ENCODE data around the gene SLC5A6.

SLC5A6 gene

DNA sequence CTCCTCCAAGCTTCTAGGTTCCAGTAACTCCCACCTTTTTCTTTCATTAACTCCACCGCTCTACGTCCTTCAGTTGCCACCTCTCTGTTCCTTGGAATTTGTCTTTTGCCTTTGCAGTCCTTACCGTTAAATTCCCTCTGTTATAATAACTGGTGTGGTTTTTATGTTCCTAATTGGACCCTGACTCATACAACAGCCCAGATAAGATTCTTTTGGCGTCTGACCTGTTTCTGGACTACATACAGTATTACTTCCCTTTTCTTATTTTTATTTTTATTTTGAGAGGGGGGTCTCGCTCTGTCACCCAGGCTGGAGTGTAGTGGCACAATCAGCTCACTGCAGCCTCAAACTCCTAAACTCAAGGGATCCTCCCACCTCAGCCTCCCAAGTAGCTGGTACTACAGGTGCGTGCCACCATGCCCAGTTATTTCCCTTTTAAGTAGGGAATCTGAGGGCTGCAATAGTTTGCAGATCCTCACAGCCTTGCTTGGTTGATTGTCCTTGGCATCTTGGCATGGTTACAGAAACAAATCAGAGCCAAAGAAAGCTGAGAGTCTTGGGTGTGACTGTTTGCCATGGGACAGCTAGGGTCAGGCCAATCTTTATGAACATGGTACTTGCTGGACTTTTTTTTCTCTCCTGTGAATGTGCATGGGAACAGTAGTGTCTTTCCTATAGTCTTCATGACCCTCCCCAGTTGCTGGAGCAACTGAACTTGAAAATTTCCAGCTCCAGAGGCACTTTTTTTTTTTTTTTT, 41.3 kb downstream of the SLC5A6 start:
- no peak for DNase-seq

DNA sequence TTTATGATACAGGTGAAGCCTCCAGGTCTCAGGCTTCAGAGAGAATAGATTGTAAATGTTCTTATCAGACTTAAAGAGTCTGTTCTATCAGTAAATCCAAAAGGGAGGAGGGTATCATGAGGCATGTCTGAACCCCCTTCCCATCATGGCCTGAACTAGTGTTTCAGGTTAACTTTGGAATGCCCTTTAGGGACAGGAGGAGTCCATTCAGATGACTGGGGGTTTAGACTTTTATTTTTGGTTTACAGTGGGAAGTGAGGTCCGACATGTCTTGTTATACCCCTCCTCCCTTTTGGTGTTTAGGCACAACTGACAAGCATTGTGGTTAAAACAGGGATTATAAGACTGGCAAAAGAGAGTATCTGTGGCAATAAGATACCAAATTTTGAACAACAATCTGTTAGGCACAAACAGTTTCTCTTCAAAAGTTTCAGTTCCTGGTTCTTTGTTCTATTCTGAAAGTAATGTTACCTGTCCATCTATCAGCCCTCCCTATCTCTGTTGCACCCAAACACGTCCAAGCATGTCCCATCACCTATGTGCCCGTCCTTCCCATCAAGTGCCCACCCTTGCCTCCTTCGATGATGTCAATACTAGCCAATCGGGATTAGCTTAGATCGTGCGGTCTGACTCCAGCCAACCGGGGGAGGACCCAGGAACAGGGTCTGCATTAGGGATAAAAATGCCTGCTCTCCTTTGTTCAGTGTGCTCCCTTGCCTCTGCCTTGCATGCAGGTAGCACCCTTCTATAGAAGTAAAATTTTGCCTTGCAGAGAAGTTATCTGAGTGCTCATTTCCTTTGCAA, 46.9 kb downstream of the SLC5A6 start:
- DNase-seq: no peak

DNA sequence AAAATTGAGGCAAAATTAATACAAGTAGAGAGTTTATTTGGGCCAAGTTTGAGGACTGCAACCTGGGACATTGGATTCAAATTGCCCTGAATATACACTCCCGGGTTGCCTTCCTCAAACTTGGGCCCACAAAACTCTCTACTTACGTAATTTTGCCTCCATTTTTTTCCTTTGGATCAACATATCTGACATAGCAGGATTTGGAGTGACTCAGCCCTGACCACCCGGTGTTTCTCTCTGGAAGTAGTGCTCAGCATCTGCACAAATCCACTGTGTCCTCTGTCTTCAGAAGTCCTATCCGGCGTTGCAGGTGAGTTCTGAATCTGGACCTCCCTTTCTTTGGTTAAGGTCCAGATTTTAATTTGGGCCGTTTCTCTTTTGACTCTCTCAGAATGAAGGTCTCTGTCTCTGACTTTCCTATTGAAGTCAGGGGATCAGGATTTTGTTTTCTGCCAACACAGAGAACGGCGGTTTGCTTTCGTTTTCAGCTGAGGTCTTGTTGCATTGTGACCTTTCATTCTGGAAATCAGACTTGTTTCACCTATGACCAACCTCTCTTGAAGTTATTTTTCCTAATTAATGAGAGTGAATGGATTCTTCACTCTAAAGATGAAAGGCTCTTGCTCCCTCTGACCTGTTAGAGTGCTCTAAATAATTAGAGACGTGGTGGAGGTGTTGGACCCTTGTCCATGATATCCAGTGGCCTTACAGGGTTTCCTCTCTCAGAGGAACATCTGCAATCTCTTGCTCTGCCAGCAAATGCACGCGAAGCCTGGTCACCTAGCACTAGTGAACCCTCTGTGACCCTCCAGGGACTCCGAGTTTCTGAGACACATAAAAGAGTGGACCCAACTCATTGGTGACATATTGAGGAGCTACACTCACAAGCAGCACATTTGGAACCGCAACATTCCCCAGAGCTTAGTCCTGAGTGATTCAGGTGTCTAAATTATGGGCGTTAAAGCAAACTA, 49.6 kb downstream of the SLC5A6 start:
- DNase-seq: no peak

DNA sequence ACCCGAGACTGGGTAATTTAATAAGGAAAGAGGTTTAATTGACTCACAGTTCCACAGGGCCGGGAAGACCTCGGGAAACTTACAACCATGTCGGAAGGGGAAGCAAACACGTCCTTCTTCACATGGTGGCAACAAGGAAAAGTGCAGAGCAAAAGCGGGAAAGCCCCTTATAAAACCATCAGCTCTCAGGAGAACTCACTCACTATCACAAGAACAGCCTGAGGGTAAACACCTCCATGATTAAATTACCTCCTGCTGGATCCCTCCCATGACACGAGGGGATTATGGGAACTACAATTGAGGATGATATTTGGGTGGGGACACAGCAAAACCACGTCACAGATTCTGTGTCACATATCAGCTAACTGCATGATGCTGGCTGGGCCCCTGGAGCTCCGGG, 51.9 kb downstream of the SLC5A6 start:
- no peak for DNase-seq

DNA sequence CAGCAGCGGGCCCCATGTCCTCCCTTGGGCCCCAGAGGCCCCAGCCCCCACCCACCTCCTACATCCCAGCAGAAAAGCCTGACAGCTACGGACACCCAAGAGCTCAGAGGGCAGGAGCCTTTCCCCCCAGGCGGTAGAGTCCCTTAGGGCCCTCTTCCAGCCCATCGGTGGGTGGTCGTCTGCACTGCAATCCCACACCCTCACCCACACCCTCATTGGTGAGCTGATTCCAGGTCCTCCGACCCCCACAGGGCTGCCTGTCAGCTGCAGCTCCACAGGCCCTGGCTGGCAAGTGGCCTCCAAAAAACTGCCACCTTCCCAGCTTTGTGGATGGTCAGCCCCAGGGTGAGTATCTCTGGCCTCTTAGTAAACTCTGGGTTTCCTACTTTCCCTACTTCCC, 52.8 kb downstream of the SLC5A6 start:
- DNase-seq: no peak

DNA sequence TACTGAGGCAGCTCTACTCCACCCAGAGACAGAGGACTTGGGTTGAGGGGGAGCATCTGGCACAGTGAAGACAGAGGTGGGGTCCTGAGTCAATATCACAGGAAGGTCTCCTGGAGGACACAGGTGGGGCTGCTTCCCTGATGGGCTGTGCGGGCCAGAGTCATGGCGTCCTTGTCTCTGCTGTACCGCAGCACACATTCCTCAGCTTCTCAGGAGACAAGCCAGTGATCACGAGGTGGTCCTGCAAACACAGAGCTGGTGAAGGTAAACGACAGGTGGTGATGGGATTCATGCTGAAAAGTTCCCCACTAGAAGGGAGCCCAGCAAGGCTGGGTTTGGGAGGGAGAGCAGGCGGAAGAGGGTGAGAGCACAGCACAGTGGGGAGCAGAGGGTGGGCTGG, 53.6 kb downstream of the SLC5A6 start:
- no peak for DNase-seq

DNA sequence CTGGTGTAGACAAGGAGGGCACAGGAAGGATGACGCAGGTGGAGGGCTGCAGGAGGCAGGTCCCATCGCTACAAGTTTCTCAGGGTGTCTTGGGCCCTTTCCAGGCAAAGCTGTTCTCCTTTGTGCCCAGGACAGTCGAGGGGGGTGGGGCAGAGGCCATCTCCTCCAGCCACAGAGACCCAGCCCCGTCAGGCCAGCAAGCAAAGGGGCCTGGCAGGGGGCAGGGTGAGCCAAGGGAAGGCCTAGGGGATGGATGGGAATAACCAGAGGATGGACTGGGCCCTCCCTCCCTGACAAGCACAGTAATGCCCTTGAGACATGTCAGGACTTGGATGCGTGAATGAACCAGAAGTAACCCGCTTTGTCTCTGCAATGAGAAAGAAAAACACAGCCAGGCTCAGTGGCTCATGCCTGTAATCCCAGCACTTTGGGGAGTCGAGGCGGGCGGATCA, 57.0 kb downstream of the SLC5A6 start:
- DNase-seq: no peak

DNA sequence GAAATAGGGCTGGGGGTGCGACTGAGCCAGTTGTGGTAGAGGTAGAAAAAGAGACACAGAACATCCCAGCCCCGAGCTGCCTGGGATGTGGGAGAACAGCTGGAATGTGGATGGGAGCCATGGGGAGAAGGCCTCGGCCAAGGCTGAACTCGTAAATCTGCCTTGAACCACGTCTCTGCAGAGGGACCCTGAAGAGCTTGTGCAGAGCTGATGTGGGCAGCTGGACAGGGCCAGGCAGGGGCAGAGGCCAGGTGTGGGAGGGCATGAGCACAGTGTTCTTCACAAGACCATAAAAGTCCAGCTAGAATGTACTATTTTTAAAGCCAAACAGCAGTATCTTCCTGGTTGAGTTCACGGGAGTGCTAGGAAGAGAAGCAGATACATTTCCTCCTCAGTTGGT, 57.6 kb downstream of the SLC5A6 start:
- no peak for DNase-seq

DNA sequence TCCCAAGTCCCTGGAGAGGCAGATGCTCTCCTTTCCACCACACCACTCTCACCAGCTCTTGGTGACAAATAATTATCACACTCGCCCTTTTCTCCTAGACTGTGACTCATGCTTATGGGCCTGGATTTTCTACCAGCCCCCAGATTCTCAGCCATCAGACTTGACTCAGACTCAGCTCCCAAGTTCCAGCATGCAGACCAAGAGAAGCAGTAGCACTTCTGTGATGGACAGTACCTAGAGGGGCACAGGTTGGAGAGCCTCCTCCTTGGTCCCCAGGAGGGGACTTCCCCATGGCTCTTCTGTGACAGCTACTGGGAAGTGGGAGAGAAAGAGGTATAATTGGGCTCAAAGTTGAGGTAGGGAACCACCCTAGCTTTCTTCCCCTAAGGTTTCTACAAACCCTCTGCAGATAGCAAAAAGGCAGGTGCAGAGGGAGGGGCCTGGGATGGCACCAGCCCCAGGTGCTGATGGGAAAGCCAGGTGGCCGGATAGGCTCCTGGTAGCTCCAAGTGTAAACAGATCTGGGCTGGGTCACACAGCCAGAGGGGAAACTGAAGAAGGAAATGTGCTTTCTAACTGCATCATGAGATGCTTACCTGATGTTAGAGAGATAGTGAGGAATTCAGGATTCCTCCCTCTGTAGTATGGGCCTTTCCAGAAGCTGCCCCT, 59.1 kb downstream of the SLC5A6 start:
- DNase-seq: no peak

DNA sequence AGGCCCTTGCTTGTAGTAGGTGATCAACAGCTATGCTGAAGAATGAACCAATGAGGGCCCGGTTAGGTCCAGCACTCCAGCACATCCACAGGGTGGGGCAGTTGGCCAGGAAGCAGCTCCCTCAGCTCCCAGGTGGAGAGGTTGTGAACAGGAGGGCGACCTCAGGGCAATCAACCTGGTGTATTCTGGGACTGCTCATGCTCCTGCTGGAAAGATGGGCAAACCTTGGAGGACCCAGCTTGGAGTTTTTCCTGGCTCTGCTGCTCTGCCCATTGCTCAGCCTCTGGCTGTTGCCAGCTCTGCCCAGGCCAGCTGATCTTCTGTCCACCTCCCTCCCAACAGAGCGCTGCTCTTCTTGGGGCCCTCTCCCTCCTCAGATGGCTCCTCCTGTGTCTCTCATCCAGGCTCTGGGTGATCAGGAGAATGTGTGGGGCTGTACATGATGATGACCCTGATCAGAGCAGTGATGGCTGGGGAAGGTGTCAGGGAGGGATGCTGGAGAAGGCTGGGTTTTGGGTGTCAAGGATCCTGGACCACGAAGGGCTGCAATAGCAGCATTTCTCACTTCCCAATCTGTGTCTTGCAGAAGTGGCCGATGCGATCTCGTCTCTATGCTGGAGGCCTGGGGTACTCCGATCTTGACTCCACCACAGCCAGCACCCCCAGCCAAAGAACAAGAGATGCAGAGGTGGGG, 59.8 kb downstream of the SLC5A6 start:
- no peak for DNase-seq

DNA sequence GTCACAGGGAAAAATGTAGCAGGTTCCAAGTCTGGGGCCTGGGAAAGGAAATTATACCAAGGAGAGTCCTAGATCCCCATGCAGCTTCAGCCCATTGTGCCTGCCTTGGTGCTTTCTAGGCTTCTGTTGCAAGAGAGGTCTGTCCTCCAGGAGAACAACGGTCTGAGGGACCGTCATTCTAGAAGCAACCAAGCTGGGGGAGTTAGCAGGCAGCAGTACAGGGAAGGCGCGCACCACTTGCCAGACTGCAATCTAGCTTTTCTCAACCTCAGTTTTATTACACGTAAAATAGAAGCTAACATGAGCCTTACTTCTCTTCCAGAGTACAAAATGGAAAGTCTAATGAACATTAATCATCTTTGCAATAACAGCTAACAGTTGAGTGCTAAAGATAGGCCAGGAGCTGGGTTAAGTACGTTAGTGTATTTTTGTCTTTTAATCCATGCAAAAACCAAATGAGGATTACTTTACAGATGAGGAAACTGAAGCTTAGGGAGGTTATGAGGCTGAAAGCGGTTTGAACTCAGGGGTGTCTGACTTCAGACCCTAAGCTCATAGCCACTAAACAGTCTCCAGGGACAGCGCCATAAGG, 61.3 kb downstream of the SLC5A6 start:
- no peak for DNase-seq

All from activated CD4-positive, alpha-beta T cell treated with anti-CD3 and anti-CD28 coated beads for 48 hours (primary cell).